ENCODE results near the gene MTHFD2.
"Not testable (repeated sequence)": the region's sequence is repeated elsewhere in the genome, so short reads cannot be mapped to it uniquely, and the experiment has no call there.

The MTHFD2 gene

DNA sequence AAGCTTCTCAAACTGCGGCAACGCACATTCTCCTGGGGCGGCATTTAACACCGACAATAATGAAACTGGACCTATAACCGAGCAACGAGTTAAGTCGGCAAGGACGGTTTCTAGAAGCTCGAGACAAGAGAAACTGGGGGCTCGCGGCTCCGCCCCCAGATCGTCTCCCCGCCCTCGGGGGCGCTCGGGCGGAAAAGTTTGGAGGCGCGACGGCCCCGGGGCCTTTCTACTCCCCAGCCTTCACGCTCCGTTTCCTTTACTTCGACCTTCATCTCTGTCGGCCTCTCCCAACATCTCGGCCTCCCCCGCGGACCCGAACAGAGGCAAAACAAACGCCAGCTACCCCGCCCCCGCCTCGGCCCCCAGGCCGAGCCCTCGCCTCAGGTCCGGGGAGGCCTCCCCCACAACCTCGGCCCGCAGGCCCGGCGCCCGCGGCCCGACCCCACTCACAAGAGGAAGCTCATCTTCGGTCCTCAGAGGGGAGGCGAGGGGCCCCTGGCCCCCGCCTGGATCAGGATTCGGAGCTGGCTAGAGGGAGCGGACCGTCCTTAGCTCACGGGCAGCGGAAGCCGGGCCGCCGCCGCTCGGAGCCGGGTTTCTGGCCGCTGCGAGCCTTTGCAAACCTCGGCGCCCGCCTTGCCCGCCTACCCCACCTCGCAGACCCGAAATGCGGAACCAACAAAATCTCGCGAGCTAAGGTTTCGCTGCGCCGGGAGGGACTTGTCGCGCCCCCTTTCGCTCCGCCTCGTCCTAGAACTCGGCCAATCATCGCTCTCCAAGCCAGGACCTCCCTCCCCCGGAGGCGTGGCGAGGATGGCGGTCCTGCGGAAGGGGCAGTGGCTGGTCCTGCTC is 20.0 kb upstream of the MTHFD2 start, which contains the start of gene MOB1A:
TSS of gene MOB1A (minus strand) at position 669 of the 852 bp plus-strand sequence. CDS start at position 464, 205 bp downstream.
- Histone ChIP-seq H3K4me1 (ENCODE audit: control insufficient read depth, insufficient read depth, low read length) (no peaks in the 10 kb centered on the region), H3K27ac (ENCODE audit: insufficient read depth, low read depth, low read length, poor library complexity, severe bottlenecking) (peak within 1 kb of the TSS; percentile 96), H3K9me3 (ENCODE audit: control insufficient read depth, low read length) (no peaks in the 10 kb centered on the region), H3K4me3 (ENCODE audit: insufficient read depth, low read depth, low read length) (peak within 1 kb of the TSS; percentile 91), H3K27me3 (ENCODE audit: control insufficient read depth, insufficient read depth, low read length, poor library complexity, severe bottlenecking) (no peaks in the 10 kb centered on the region), H3K36me3 (ENCODE audit: control insufficient read depth, insufficient read depth, low read length) (no peaks in the 10 kb centered on the region)
- 0% methylated on average over 84 of the region's 84 CpGs for WGBS, 2 experiments

DNA sequence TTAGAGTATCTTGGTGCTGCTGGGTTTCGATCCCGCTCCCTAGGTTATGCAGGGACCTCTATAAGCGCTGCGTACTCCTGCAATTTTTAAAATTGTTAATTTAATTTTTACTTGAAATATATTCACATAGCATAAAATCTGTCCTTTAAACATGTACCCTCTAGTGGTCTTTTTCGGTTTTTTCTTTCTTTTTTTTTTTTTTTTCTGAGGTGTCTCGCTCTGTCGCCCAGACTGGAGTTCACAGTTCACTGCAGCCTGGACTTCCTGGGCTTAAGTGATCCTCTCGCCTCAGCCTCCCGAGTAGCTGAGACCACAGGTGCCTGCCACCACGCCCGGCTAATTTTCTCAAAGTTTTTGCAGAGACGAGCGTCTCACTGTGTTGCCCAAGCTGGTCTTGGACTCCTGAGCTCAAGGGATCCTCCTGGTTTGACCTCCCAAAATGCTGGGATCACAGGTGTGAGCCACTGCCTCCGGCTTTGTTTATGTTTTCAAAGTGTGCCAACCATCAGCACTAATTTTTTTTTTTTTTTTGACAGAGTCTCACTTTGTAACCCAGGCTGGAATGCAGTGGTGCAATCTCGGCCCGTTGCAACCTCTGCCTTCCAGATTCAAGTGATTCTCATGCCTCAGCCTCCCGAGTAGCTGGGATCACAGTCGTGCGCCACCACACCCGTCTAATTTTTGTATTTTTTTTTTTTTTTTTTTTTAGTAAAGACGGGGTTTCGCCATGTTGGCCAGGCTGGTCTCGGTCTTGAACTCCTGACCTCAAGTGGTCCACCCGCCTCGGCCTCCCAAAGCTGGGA is 19.2 kb upstream of the MTHFD2 start:
- no peaks in the 10 kb centered on the region for H3K4me1 ChIP-seq (ENCODE audit: control insufficient read depth, insufficient read depth, low read length)
- no peaks in the 10 kb centered on the region for H3K27me3 ChIP-seq (ENCODE audit: control insufficient read depth, insufficient read depth, low read length, poor library complexity, severe bottlenecking)
- H3K4me3 ChIP-seq (ENCODE audit: insufficient read depth, low read depth, low read length) = peak overlapping the region; percentile 91
- H3K9me3 ChIP-seq (ENCODE audit: control insufficient read depth, low read length) = no peaks in the 10 kb centered on the region
- 68 to 73% methylated on average over 23 to 25 of the region's 25 CpGs for WGBS, 2 experiments
- no peaks in the 10 kb centered on the region for H3K36me3 ChIP-seq (ENCODE audit: control insufficient read depth, insufficient read depth, low read length)
- H3K27ac ChIP-seq (ENCODE audit: insufficient read depth, low read depth, low read length, poor library complexity, severe bottlenecking) = no peak overlapping the region

DNA sequence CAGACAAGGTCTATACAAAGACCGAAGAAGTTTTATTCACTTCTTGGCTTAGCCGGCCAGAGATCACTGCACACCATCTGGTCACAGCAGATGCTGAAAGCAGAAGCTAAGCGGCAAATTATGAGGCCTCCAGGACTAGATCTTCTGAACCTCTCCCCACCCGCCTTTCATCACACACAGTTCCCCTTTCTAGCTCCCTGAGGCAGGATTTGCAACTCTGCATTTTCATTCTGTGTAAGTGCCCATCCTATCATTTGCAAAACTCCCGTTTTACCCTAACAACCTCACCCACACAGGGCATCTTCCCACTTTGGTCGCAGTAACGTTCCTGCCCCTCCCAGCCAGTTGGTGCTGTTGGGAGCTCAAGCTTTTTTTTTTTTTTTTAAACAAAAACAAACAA is 16.7 kb upstream of the MTHFD2 start:
- Histone ChIP-seq H3K4me1 (ENCODE audit: control insufficient read depth, insufficient read depth, low read length) (no peaks in the 10 kb centered on the region), H3K9me3 (ENCODE audit: control insufficient read depth, low read length) (no peaks in the 10 kb centered on the region), H3K27ac (ENCODE audit: insufficient read depth, low read depth, low read length, poor library complexity, severe bottlenecking) (no peak overlapping the region), H3K36me3 (ENCODE audit: control insufficient read depth, insufficient read depth, low read length) (no peaks in the 10 kb centered on the region), H3K27me3 (ENCODE audit: control insufficient read depth, insufficient read depth, low read length, poor library complexity, severe bottlenecking) (no peaks in the 10 kb centered on the region), H3K4me3 (ENCODE audit: insufficient read depth, low read depth, low read length) (no peak overlapping the region)
- 67 to 75% methylated on average over 7 of the region's 7 CpGs for WGBS, 2 experiments

DNA sequence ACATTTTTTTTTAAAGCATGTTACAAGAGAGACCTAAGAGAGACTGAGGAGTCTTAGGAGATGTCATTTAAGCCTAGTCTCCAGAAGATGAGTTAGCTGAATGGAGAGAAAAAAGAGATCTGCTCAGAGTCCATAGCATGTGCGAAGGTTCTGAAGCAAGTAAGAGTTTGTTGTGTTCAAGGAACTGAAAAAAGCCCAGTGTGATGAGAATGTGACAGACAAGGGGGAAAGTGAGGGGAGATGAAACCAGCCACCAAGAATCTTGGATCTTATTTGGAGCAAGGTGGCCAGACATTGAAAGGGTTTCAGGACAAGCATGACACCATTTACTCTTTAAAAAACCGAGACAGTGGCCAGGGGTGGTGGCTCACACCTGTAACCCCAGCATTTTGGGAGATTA is 14.5 kb upstream of the MTHFD2 start:
- Histone ChIP-seq H3K4me3 (ENCODE audit: insufficient read depth, low read depth, low read length) (no peak overlapping the region), H3K4me1 (ENCODE audit: control insufficient read depth, insufficient read depth, low read length) (no peaks in the 10 kb centered on the region), H3K27ac (ENCODE audit: insufficient read depth, low read depth, low read length, poor library complexity, severe bottlenecking) (no peak overlapping the region), H3K9me3 (ENCODE audit: control insufficient read depth, low read length) (no peaks in the 10 kb centered on the region), H3K36me3 (ENCODE audit: control insufficient read depth, insufficient read depth, low read length) (no peaks in the 10 kb centered on the region), H3K27me3 (ENCODE audit: control insufficient read depth, insufficient read depth, low read length, poor library complexity, severe bottlenecking) (no peaks in the 10 kb centered on the region)
- 88 to 94% methylated on average over 2 of the region's 2 CpGs for WGBS, 2 experiments

DNA sequence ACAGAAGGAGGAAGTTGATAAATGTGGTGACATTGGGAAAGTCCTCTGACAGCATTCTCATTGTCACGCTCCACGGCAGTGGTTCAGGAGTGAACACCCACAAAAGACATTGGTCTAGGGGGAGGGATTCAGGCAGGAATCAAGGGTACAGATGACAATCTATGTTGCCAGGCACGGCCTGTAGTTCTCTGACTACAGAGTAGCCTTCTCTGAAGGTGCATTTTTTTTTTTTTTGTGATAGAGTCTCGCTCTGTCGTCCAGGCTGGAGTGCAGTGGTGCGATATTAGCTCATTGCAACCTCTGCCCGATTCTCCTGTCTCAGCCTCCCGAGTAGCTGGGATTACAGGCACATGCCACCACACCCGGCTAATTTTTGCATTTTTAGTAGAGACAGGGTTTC is 12.4 kb upstream of the MTHFD2 start:
- Histone ChIP-seq H3K4me1 (ENCODE audit: control insufficient read depth, insufficient read depth, low read length) (no peaks in the 10 kb centered on the region), H3K9me3 (ENCODE audit: control insufficient read depth, low read length) (no peaks in the 10 kb centered on the region), H3K27me3 (ENCODE audit: control insufficient read depth, insufficient read depth, low read length, poor library complexity, severe bottlenecking) (no peaks in the 10 kb centered on the region), H3K36me3 (ENCODE audit: control insufficient read depth, insufficient read depth, low read length) (no peaks in the 10 kb centered on the region), H3K4me3 (ENCODE audit: insufficient read depth, low read depth, low read length) (no peak overlapping the region), H3K27ac (ENCODE audit: insufficient read depth, low read depth, low read length, poor library complexity, severe bottlenecking) (no peak overlapping the region)
- 94% methylated on average over 9 of the region's 9 CpGs for WGBS, 2 experiments

GRCh38 chr2:74186706-74187105 is 11.7 kb upstream of the MTHFD2 start:
- not testable (repeated sequence) for H3K27ac ChIP-seq (ENCODE audit: insufficient read depth, low read depth, low read length, poor library complexity, severe bottlenecking); H3K36me3 ChIP-seq (ENCODE audit: control insufficient read depth, insufficient read depth, low read length); H3K4me3 ChIP-seq (ENCODE audit: insufficient read depth, low read depth, low read length); H3K27me3 ChIP-seq (ENCODE audit: control insufficient read depth, insufficient read depth, low read length, poor library complexity, severe bottlenecking); H3K9me3 ChIP-seq (ENCODE audit: control insufficient read depth, low read length); H3K4me1 ChIP-seq (ENCODE audit: control insufficient read depth, insufficient read depth, low read length)
- WGBS, 2 experiments = 94 to 95% methylated on average over 15 of the region's 15 CpGs

DNA sequence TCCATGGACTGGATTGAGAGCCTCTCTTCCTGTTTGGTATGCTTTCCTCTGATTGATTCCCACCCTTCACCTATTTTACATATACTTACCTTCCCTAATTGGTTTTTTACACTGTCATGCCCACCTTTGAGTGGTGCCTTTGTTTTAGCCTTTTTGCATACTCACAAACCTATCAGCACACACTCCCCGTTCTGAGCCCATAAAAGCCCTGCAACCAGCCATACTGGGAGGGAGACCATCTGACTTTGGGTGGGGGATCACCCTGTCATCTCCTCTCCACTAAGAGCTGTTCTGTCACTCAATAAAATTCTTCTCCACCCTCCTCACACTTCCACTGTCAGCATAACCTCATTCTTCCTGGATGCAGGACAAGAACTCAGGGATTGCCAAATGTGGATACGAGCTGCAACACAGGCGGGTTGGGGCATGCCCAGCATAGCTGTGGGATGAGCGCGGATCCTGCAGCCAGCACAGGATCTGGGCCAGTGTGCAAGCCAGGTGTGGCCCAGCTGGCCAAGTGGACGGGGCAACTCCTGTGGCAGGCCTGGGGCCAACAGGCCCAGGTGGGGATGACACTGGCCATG is 10.3 kb upstream of the MTHFD2 start:
- no peak overlapping the region for H3K27ac ChIP-seq (ENCODE audit: insufficient read depth, low read depth, low read length, poor library complexity, severe bottlenecking)
- H3K36me3 ChIP-seq (ENCODE audit: control insufficient read depth, insufficient read depth, low read length) = no peaks in the 10 kb centered on the region

GRCh38 chr2:74188696-74189095 is 9.7 kb upstream of the MTHFD2 start:
- WGBS, 2 experiments = 88 to 94% methylated on average over 3 of the region's 3 CpGs
- H3K4me1 ChIP-seq (ENCODE audit: control insufficient read depth, insufficient read depth, low read length) = no peaks in the 10 kb centered on the region
- H3K27ac ChIP-seq (ENCODE audit: insufficient read depth, low read depth, low read length, poor library complexity, severe bottlenecking) = no peak overlapping the region
- no peaks in the 10 kb centered on the region for H3K9me3 ChIP-seq (ENCODE audit: control insufficient read depth, low read length)
- no peaks in the 10 kb centered on the region for H3K27me3 ChIP-seq (ENCODE audit: control insufficient read depth, insufficient read depth, low read length, poor library complexity, severe bottlenecking)
- no peak overlapping the region for H3K4me3 ChIP-seq (ENCODE audit: insufficient read depth, low read depth, low read length)
- H3K36me3 ChIP-seq (ENCODE audit: control insufficient read depth, insufficient read depth, low read length) = no peaks in the 10 kb centered on the region

More for the DNA sequence above, 10.3 kb upstream of the MTHFD2 start:
- no peaks in the 10 kb centered on the region for H3K9me3 ChIP-seq (ENCODE audit: control insufficient read depth, low read length)
- no peaks in the 10 kb centered on the region for H3K4me1 ChIP-seq (ENCODE audit: control insufficient read depth, insufficient read depth, low read length)
- no peak overlapping the region for H3K4me3 ChIP-seq (ENCODE audit: insufficient read depth, low read depth, low read length)
- no peaks in the 10 kb centered on the region for H3K27me3 ChIP-seq (ENCODE audit: control insufficient read depth, insufficient read depth, low read length, poor library complexity, severe bottlenecking)
- 88 to 90% methylated on average over 6 of the region's 6 CpGs for WGBS, 2 experiments

DNA sequence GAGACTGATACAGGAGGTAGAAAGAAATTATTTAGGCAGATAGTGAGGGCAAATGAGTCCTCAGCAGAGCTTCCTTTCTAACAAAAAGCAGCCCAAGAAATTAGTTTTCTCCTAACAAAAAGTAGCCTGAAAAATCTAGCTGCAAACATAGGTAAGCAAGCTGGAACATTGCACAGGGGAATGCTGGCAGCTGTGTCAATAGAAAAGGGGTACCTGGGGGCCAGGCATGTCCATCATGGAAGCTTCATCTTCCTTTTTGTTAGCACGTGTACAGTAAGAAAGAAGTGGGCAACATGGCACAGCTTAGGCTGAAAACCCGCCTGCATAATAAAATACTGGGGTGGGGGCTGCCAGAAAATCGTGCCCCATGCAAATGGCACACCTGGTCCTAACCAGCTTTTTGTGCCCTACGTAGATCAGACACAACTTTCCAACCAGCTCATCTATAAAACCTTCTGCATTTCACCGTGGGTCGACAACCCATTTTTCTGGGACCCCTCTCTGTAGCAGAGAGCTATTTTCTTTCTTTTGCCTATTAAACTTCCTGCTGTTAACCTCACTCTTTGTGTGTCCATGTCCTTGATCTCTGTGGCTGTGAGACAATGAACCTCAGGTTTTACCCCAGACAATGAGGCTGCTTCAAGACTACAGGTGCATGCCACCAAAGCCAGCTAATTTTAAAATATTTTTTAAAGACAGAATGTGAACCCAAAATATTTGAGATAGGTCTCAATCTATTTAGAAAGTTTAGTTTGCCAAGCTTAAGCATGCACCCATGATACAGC is 6.6 kb upstream of the MTHFD2 start:
- Histone ChIP-seq H3K27ac (ENCODE audit: insufficient read depth, low read depth, low read length, poor library complexity, severe bottlenecking) (no peak overlapping the region), H3K4me3 (ENCODE audit: insufficient read depth, low read depth, low read length) (no peak overlapping the region), H3K4me1 (ENCODE audit: control insufficient read depth, insufficient read depth, low read length) (no peaks in the 10 kb centered on the region), H3K36me3 (ENCODE audit: control insufficient read depth, insufficient read depth, low read length) (no peaks in the 10 kb centered on the region), H3K27me3 (ENCODE audit: control insufficient read depth, insufficient read depth, low read length, poor library complexity, severe bottlenecking) (no peaks in the 10 kb centered on the region), H3K9me3 (ENCODE audit: control insufficient read depth, low read length) (no peaks in the 10 kb centered on the region)
- WGBS, 2 experiments = 83 to 86% methylated on average over 6 of the region's 6 CpGs
